Panc1 (cell line): ENCODE results near the gene PLEKHM2.

ENCODE experiments used
- POLR2AphosphoS5 ChIP-seq: IDR thresholded peaks from 2 replicates; pipeline ENCODE4 v1.6.1; 2012; ENCODE audit warnings: mild to moderate bottlenecking, low read depth, low read length, moderate library complexity
- TF ChIP-seq, protein P1 (sequence below): fragments of 450-650 bp; IDR thresholded peaks from 2 replicates; pipeline ENCODE4 v1.5.1; 2017; ENCODE audit warnings: mild to moderate bottlenecking
- TF ChIP-seq, protein P2 (sequence below), 2 experiments: IDR thresholded peaks; 2 replicates each; pipeline ENCODE4 v1.6.1; 2011 to 2012; ENCODE audit warnings: low read depth in 2 of 2, control low read depth in 1 of 2, low read length in 1 of 2, mild to moderate bottlenecking in 1 of 2, moderate library complexity in 1 of 2; ENCODE audit not compliant: insufficient read depth in 1 of 2

- TF ChIP-seq, protein P1, sequence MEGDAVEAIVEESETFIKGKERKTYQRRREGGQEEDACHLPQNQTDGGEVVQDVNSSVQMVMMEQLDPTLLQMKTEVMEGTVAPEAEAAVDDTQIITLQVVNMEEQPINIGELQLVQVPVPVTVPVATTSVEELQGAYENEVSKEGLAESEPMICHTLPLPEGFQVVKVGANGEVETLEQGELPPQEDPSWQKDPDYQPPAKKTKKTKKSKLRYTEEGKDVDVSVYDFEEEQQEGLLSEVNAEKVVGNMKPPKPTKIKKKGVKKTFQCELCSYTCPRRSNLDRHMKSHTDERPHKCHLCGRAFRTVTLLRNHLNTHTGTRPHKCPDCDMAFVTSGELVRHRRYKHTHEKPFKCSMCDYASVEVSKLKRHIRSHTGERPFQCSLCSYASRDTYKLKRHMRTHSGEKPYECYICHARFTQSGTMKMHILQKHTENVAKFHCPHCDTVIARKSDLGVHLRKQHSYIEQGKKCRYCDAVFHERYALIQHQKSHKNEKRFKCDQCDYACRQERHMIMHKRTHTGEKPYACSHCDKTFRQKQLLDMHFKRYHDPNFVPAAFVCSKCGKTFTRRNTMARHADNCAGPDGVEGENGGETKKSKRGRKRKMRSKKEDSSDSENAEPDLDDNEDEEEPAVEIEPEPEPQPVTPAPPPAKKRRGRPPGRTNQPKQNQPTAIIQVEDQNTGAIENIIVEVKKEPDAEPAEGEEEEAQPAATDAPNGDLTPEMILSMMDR = no peak
- no peak for TF ChIP-seq POLR2AphosphoS5
- TF ChIP-seq, protein P2, sequence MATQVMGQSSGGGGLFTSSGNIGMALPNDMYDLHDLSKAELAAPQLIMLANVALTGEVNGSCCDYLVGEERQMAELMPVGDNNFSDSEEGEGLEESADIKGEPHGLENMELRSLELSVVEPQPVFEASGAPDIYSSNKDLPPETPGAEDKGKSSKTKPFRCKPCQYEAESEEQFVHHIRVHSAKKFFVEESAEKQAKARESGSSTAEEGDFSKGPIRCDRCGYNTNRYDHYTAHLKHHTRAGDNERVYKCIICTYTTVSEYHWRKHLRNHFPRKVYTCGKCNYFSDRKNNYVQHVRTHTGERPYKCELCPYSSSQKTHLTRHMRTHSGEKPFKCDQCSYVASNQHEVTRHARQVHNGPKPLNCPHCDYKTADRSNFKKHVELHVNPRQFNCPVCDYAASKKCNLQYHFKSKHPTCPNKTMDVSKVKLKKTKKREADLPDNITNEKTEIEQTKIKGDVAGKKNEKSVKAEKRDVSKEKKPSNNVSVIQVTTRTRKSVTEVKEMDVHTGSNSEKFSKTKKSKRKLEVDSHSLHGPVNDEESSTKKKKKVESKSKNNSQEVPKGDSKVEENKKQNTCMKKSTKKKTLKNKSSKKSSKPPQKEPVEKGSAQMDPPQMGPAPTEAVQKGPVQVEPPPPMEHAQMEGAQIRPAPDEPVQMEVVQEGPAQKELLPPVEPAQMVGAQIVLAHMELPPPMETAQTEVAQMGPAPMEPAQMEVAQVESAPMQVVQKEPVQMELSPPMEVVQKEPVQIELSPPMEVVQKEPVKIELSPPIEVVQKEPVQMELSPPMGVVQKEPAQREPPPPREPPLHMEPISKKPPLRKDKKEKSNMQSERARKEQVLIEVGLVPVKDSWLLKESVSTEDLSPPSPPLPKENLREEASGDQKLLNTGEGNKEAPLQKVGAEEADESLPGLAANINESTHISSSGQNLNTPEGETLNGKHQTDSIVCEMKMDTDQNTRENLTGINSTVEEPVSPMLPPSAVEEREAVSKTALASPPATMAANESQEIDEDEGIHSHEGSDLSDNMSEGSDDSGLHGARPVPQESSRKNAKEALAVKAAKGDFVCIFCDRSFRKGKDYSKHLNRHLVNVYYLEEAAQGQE (IDR thresholded peaks at IDR 0.05; ENCODE audit: insufficient read depth in 1 of 2, low read depth in 2 of 2, low read length in 1 of 2) = no peak
Observed at GRCh38 chr1:15760520-15761211, 76.5 kb downstream of the PLEKHM2 start.
